ENCODE data around the gene CDC27. TPM values are rescaled to one million over a fixed set of nuclear protein-coding genes. Genes with fewer than 3 reads are reported as not detected.

Gene CDC27
- total and polyA plus RNA-seq, 7 donors: 25.5 to 89.2 (median 74.6) TPM

DNA sequence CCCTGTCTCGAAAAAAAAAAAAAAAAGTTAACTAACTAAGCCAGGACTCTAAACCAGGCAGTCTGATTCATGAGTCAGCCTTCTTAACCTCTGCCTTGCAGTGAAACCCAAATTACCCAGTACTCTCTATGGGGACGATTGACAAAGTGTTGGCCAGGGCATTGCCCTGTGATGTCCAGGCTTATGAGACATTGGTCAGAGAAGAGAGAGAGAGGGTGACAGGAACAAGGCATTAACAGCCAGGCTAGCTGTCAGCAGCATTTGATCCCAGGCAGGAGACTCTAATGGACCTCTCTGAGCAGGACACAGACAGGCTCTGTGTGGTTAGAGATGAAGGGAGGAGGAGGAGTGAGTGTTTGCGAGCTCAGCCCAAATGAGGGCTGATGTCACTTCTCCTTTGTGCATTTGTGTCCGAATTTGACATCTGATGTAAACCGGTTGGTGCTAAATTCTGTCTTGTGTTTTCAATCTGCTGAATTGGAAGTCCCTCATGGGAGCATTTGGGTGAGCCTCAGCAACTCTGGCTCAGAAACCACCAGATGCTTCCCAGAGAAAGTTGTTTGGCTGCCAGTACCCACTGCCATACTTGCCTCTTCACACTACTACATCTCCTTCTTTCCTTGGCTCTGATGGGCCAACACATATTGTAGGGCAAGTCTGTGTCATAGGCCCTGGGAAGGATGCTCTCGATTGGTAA is 15.8 kb upstream of the CDC27 start:
- H3K36me3 ChIP-seq (ENCODE audit: insufficient read depth in 1 of 2, low read depth in 1 of 2): no peaks in the 10 kb centered on the region
- no peaks in the 10 kb centered on the region for H3K9me3 ChIP-seq
- peak overlapping the region; percentile 84 for H3K27ac ChIP-seq
- H3K4me3 ChIP-seq: peak overlapping the region; percentile 51
- 13 to 21% (median 15%) methylated on average over 6 of the region's 6 CpGs for WGBS, 3 donors
- intact Hi-C loops (cut with DNase I): no loop called here
- peaks cover 17% of the 10 kb centered on the region for H3K4me1 ChIP-seq
- peak; percentile 79 to 94 (median 92) for ATAC-seq
- TF ChIP-seq, protein P1, sequence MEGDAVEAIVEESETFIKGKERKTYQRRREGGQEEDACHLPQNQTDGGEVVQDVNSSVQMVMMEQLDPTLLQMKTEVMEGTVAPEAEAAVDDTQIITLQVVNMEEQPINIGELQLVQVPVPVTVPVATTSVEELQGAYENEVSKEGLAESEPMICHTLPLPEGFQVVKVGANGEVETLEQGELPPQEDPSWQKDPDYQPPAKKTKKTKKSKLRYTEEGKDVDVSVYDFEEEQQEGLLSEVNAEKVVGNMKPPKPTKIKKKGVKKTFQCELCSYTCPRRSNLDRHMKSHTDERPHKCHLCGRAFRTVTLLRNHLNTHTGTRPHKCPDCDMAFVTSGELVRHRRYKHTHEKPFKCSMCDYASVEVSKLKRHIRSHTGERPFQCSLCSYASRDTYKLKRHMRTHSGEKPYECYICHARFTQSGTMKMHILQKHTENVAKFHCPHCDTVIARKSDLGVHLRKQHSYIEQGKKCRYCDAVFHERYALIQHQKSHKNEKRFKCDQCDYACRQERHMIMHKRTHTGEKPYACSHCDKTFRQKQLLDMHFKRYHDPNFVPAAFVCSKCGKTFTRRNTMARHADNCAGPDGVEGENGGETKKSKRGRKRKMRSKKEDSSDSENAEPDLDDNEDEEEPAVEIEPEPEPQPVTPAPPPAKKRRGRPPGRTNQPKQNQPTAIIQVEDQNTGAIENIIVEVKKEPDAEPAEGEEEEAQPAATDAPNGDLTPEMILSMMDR (IDR thresholded peaks at IDR 0.05): no peak
- peak in 1 of 2 donors; percentile 29 for DNase-seq
- no peaks in the 10 kb centered on the region for H3K27me3 ChIP-seq (ENCODE audit: insufficient read depth in 3 of 3, low read length in 2 of 3)

DNA sequence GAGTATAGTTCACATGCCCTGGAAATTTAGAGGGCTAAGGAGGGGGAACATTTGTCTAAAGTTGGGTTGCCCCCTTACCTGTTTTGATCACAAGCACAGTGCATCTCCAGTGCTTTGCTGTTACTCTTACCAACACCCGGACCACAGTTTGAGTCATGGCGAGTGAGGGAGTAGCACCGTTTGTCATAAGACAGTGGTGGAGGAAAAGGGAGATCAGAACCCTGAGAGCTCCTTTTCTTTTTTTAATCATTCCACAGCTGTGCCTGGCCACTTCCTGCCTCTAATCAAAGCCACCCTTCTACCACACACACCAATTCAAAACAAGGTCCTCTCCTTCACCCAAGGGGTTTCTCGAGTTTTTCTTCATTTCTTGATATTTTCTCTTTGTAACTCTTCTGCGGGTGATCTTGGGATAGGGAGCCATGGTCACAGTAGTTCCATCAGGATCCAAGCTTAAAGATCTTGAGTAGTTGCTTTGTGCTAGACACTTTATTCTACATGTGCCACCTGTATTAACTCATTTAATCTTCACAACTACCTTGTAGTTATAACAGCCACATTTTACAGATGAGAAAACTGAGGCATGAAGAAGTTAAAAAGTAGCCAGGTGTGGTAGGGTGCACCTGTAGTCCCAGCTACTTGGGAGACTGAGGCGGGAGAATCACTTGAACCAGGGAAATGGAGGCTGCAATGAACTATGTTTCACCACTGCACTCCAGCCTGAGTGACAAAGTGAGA is 15.1 kb upstream of the CDC27 start:
- Histone ChIP-seq H3K36me3 (ENCODE audit: insufficient read depth in 1 of 2, low read depth in 1 of 2) (no peaks in the 10 kb centered on the region), H3K4me1 (peaks cover 17% of the 10 kb centered on the region), H3K27me3 (ENCODE audit: insufficient read depth in 3 of 3, low read length in 2 of 3) (no peaks in the 10 kb centered on the region), H3K9me3 (no peaks in the 10 kb centered on the region), H3K27ac (peak overlapping the region; percentile 84), H3K4me3 (no peak overlapping the region)
- WGBS, 3 donors: 71 to 73% (median 72%) methylated on average over 6 of the region's 6 CpGs
- intact Hi-C loops (cut with DNase I): no loop called here
- DNase-seq: no peak
- TF ChIP-seq, protein P1 (IDR thresholded peaks at IDR 0.05): no peak
- no peak for ATAC-seq

DNA sequence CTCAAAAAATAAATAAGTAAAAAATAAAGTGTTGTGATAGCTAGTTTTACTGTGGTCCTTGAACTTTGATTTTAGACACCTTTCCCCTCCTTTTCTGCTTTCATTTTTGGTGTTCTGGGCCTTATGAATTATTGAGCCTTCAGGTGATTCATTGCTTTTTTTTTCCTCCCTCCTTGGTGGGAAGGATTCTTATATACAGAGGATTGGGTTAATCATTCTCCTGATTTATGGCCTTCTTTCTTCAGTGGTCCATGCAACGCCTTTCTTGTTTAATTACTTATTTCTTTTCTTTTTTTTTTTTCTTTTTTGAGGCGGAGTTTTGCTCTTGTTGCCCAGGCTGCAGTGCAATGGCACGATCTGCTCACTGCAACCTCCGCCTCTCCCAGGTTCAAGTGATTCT is 12.1 kb upstream of the CDC27 start:
- TF ChIP-seq, protein P1 (IDR thresholded peaks at IDR 0.05): no peak
- peaks cover 17% of the 10 kb centered on the region for H3K4me1 ChIP-seq
- no peaks in the 10 kb centered on the region for H3K27me3 ChIP-seq (ENCODE audit: insufficient read depth in 3 of 3, low read length in 2 of 3)
- ATAC-seq (no peak), DNase-seq (no peak)
- H3K4me3 ChIP-seq: no peak overlapping the region
- intact Hi-C loops (cut with DNase I): no loop called here
- 81 to 96% (median 89%) methylated on average over 4 of the region's 4 CpGs for WGBS, 3 donors
- H3K27ac ChIP-seq: no peak overlapping the region
- H3K36me3 ChIP-seq (ENCODE audit: insufficient read depth in 1 of 2, low read depth in 1 of 2): no peaks in the 10 kb centered on the region
- H3K9me3 ChIP-seq: no peaks in the 10 kb centered on the region

DNA sequence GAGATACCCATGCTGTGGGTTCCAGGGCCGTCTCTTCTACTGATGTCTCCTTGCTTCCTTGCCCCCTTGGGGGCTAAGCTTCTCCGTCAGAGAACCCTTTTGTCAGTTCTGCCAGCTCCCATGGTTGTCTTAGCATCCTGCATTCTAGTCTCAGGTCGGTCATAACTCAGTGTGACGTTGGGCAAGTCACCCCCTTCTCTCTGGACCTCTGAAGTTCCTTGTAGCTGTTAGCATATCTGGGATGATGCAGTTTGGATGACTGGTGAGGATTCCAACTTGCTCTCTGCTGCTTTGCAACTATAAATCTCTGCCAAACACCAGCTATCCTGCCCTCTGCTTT is 11.2 kb upstream of the CDC27 start:
- intact Hi-C loops (cut with DNase I): no loop called here
- Histone ChIP-seq H3K27me3 (ENCODE audit: insufficient read depth in 3 of 3, low read length in 2 of 3) (no peaks in the 10 kb centered on the region), H3K4me1 (peaks cover 15% of the 10 kb centered on the region), H3K36me3 (ENCODE audit: insufficient read depth in 1 of 2, low read depth in 1 of 2) (no peaks in the 10 kb centered on the region), H3K27ac (no peak overlapping the region), H3K4me3 (no peak overlapping the region), H3K9me3 (no peaks in the 10 kb centered on the region)
- ATAC-seq (no peak), DNase-seq (no peak)
- TF ChIP-seq, protein P1 (IDR thresholded peaks at IDR 0.05): no peak
- WGBS, 3 donors: 79 to 85% (median 83%) methylated on average over 4 of the region's 4 CpGs
